DMS53 treated with DMSO at 0.1 percent for 48 hours (cell line): ENCODE data around the gene PP2D1.
"Not testable (repeated sequence)": the region's sequence is repeated elsewhere in the genome, so short reads cannot be mapped to it uniquely, and the experiment has no call there.

Experiments used
- DNase-seq: peaks from one replicate; lab custom pipeline; 2025; ENCODE audit not compliant: unreplicated experiment; lab: John Stamatoyannopoulos, UW

Gene PP2D1

DNA sequence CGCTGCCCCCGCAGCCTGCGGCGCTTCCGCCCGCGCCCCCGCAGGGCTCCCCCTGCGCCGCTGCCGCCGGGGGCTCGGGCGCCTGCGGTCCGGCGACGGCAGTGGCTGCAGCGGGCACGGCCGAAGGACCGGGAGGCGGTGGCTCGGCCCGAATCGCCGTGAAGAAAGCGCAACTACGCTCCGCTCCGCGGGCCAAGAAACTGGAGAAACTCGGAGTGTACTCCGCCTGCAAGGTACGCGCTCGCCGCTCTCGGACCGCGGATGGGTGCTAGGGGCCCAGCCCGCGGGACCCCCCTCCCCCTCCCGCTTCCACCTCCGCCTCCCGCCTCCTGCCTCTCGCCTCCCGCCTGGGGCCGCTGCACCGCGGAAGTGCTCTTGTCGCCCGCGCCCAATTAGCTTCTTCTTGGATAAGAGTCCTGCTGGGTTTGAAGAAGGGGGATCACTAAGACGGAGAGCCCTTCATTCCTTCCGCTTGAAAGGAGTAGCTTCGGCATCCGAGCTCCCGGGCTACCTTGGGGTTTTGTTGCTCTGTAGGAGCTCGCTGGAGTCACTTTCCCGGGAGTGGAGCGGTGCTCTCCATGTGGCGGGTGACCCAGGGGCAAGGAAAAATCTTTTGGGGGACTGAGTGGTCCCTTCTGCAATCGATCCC lies 28.6 kb upstream of the PP2D1 start:
- no peak for DNase-seq

DNA sequence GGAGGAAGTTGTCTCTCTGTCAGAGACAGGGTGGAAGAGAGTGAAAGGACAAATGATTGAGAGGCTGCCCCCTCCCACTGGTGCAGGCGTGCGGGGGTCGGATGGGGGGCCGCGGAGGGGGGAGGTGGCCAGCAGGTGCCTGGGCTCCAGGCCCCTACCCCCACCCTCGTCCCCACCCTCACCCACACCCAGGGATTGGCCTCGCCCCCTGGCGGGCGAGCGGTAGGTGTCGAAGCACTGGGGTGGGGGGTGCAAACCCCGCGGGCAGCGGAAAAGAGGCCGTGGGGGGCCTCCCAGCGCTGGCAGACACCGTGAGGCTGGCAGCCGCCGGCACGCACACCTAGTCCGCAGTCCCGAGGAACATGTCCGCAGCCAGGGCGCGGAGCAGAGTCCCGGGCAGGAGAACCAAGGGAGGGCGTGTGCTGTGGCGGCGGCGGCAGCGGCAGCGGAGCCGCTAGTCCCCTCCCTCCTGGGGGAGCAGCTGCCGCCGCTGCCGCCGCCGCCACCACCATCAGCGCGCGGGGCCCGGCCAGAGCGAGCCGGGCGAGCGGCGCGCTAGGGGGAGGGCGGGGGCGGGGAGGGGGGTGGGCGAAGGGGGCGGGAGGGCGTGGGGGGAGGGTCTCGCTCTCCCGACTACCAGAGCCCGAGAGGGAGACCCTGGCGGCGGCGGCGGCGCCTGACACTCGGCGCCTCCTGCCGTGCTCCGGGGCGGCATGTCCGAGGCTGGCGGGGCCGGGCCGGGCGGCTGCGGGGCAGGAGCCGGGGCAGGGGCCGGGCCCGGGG lies 27.9 kb upstream of the PP2D1 start, which contains the start of gene KAT2B:
Gene KAT2B (plus strand): TSS at position 682 of the 783 bp plus-strand sequence. CDS start 32 bp downstream, at position 714.
- DNase-seq = no peak

GRCh38 chr3:20039466-20039764 lies 27.4 kb upstream of the PP2D1 start:
- DNase-seq = no peak

GRCh38 chr3:20038699-20039465 lies 26.8 kb upstream of the PP2D1 start:
- no peak for DNase-seq

GRCh38 chr3:20037255-20037996 lies 25.4 kb upstream of the PP2D1 start:
- DNase-seq = no peak

DNA sequence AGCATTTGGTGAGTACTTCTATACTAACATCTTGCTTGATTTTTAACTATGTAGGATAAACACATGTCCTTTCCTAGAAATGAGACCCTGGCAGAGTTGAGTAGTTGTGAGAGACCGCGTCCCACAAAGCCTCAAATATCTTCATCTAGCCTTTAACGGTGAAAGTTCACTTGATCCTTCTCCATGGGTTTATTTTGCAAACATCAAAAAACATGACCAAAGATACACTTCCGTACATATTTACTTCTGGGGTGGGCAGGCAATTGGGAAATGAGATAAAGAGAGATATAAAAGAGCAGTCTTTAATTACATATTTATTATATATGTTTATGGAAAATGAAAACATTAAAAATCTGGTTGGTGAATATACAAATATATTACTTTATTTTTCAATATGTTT lies 23.0 kb upstream of the PP2D1 start:
- no peak for DNase-seq

GRCh38 chr3:20031939-20032338 lies 19.9 kb upstream of the PP2D1 start:
- DNase-seq = not testable (repeated sequence)

- no peak for DNase-seq
Measured at GRCh38 chr3:20028905-20029331, 16.9 kb upstream of the PP2D1 start.

GRCh38 chr3:20027136-20027535 lies 15.1 kb upstream of the PP2D1 start:
- DNase-seq = no peak

DNA sequence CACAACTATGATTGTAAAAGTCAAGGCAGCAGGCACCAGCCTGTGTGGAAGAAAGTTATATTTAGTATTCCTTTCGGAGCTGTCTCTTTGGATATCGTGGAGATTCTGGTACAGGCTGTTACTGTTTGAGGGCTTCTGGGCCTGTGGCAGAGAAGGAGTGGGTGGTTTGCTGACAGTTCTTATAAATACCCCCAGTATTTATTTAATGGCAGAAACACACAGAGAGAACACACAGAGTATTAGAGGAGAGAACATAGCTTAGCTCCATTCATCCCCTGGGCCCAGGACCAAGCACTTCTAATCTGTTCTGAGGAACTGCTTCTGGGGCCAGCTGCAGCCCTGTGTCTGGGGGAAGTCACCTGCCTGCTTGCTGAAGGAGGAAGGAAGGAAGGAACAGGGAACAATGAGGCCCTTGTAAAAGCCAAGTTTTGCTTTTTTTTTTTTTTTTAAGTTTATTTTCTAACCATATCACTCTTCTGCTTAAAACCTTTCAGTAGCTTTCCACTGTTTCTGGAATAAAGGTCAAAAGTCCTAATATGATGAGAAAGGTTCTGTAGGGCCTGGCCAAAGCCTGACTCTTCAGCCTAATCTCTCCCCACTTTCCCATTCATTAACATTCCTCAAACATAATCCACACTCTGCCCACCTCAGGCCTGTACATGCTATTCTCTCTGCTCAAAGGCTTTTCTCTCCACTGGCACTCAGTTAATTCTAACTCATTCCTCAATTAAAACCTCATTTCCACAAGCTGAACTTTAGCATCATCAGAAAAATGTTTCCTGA lies 11.8 kb upstream of the PP2D1 start:
- no peak for DNase-seq

DNA sequence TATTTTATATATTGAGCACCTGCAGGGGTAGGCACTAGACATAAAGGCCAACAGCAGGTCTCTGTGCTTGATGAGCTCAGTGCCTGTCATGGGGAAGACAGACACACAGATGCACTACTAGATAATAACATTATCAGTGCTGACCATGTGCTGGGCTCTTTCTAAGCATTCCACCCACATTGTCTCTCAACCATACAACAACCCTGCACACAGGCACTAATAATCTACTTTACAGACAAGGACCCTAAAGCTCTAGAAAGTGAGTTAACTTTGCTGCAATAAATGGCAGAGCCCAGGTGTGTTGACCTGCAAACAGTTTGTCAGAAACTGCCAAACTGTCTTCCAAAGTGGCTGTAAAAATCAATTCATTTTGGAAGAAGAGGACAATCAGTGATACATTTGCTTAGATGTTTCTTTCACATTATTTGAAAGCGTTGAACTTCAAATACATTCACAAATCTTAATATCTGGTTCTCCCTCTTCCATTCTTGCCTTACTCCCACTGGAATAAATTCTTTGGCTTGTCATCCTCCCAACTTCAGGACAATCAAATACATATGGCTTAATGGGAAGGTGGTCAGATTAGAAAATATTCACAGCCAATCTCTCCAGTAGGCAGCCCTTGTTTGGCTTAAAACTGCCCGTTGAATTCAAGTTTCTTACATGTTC lies 11.0 kb upstream of the PP2D1 start:
- DNase-seq = no peak

DNA sequence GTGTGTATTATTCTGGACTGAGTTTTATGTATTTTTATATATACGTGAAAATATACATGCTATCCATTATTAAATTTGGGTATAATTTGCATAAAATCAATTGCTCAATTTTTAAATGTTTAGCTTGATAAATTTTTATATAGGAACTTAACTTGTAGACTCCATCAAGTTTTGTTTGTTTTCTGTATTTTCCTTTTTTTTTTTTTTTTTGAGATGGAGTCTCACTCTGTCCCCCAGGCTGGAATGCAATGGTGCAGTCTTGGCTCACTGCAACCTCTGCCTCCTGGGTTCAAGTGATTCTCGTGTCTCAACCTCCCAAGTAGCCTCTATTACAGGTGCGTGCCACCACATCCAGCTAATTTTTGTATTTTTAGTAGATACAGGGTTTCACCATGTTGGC lies 4.0 kb upstream of the PP2D1 start:
- DNase-seq = not testable (repeated sequence)

DNA sequence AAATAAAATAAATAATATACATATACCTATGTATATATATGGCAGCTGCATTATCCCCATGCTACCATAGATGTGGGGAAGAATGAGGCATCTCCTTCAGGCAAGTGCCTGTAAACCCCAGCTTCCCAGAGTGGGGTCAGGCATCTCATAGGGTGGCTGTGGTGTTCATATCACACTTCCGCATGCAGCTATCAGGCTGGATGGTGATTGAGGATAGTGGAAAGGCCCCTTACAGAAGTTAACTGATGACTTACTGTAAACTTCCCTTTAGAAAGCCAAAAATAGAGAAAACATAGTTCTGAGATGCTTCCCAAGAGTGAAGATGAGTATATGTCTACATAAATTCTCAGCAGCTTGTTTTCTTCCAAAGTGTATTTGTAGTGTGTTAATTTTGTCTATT lies 3.5 kb upstream of the PP2D1 start:
- no peak for DNase-seq

DNA sequence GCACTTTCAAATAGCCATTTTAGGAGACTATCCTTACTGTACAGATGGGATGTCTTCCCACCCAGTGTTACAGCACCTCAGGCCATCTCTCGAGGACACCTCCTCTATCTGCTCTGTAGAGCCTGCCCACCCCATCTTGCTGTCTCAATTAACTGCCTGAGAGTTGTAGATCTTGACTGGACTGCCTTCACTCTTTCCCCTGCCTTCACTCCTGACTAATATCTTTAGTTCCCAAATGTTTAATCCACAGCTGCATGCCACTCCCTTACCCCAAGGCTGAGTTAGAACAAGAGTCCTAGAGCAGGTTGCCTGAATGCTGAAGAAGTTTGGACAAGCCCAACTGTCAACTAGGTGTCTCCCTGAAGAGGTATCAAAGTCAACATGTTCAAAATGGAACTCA lies 1.3 kb upstream of the PP2D1 start:
- no peak for DNase-seq

DNA sequence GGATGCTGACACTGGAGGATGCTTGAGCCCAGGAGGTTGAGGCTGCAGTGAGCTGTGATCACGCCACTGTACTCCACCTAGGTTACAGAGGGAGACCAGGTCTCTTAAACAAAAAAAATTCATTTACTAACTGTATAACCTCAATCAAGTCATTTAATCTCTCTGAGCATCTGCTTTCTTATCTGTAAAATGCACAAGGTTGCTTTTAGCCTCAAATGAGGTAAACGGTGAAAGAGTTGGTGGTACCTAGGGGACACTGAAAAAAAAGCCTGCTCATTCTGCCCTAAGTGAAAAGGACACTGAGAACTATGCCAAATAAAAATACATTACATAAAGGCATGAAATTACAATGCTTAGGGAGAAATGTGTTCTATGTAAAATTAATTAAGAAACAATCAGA lies 3.4 kb downstream of the PP2D1 start:
- DNase-seq = no peak

- DNase-seq = no peak
Measured at GRCh38 chr3:20007960-20008359, 4.1 kb downstream of the PP2D1 start.

DNA sequence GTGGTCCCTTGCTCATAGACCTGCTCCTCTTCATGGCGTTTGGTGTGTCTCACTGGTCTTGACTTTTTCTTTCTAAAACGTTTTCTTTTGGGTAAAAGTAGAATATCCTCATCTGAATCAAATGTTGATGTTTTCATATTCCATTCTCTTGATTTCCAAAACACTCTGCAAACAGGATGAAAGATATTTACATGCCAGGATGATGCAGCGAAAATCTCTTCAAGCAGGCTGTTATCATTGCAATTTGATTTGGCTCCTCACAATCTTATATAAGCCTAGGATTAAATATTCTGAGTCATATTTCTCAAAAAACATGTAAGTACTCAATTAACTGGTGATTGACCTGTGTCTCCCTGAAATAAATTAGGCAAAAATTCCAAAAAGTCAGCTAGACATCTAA lies 10.1 kb downstream of the PP2D1 start:
- DNase-seq = no peak

DNA sequence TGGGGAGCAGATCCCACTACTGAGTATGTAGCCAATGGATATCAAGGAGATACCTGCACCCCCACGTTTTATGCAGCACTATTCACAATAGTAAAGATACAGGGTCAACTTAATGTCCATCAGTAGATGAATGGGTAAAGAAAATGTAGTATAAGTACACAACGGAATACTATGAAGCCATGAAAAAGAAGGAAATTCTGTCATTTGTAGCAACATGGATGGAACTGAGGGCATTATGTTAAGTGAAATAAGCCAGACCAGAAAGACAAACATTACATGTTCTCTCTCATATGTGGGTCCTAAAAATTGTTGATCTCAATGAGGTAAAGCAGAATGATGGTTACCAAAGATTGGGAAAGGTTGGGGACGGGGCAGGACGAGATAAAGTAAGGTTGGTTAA lies 14.6 kb downstream of the PP2D1 start:
- no peak for DNase-seq

DNA sequence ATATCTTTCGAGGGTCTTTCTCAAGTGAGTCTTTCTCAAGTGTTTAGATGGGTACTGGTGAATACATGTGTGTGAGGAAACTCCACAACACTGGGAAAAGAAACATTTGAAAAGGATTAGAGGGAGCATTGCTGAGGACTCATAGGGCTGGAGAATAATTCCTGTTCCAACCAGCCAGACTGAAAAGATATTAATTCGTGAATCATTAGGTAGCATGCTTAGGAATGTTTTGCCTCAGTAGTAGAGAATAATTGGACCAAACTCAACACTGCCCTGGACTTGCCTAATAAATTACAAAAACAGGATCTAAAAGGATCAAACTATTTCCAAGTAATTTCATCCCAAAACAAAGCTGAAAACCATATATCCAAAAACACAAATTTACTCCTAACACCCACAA lies 17.3 kb downstream of the PP2D1 start:
- DNase-seq = no peak

DNA sequence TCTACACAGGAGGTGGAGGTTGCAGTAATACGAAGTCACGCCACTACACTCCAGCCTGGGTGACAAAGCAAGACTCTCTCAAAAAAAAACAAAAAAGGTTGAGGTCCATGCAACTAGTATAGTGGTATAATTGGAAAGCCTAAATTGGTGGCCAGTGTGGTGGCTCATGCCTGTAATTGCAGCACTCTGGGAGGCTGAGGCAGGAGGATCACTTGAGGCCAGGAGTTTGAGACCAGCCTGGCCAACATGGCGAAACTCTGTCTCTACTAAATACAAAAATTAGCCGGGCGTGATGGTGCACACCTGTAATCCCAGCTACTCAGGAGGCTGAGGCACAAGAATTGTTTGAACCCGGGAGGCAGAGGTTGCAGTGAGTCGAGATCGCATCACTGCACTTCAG lies 23.2 kb downstream of the PP2D1 start:
- DNase-seq = not testable (repeated sequence)
